Spinal cord (tissue), 10 donors: ENCODE measurements around the gene SYK. TPM values are rescaled to one million over a fixed set of nuclear protein-coding genes. Genes with fewer than 3 reads are reported as not detected.

ENCODE experiments used
- DNase-seq, 6 donors: peaks; one replicate each; pipeline versions ENCODE4 v3.0.0 to v3.0.0-alpha.2; 2013 to 2015; ENCODE audit warnings: low spot score in 6 of 6, low read depth in 4 of 6
- H3K27ac ChIP-seq: one replicate; pipeline ENCODE4 v1.5.1; 2013; ENCODE audit warnings: low read depth, low read length, control low read depth
- H3K27me3 ChIP-seq: one replicate; pipeline ENCODE4 v1.6.1; 2013; ENCODE audit warnings: low read length; ENCODE audit not compliant: control insufficient read depth, insufficient read depth
- H3K36me3 ChIP-seq: one replicate; pipeline ENCODE4 v1.6.1; 2013; ENCODE audit warnings: low read length; ENCODE audit not compliant: control insufficient read depth, insufficient read depth
- H3K4me1 ChIP-seq: one replicate; pipeline ENCODE4 v1.6.1; 2013; ENCODE audit warnings: low read length; ENCODE audit not compliant: control insufficient read depth, insufficient read depth
- H3K4me3 ChIP-seq: one replicate; pipeline ENCODE4 v1.5.1; 2013; ENCODE audit warnings: low read depth, low read length, control low read depth
- H3K9me3 ChIP-seq: one replicate; pipeline ENCODE4 v1.6.1; 2013; ENCODE audit warnings: low read length; ENCODE audit not compliant: control insufficient read depth, insufficient read depth
- WGBS: methylation state at CpG from one replicate; pipeline ENCODE4 v1.1.5; 2013; ENCODE audit warnings: missing lambda C conversion rate; ENCODE audit not compliant: insufficient coverage; 5-methylcytosine and 5-hydroxymethylcytosine counted together
- polyA plus RNA-seq, 2 donors: library from polyadenylated mRNA; unstranded; fragments of 120-200 nt; gene quantifications; one replicate each; pipeline ENCODE4 v1.2.1, GENCODE V29; 2013; ENCODE audit not compliant: insufficient read length in 2 of 2
- total RNA-seq, 2 donors: library from RNA; depleted of rRNA in 1 of 2; stranded (reverse); fragments of 120-200 nt in 1 of 2; fragments of >200 nt in 1 of 2; gene quantifications; one replicate each; pipeline versions ENCODE4 v1.2.3 to v1.2.4, GENCODE V29; 2013 to 2014
- donor health status: healthy.

Gene SYK
- total and polyA plus RNA-seq, 4 donors = 4.0 to 10.4 (median 5.9) TPM

DNA sequence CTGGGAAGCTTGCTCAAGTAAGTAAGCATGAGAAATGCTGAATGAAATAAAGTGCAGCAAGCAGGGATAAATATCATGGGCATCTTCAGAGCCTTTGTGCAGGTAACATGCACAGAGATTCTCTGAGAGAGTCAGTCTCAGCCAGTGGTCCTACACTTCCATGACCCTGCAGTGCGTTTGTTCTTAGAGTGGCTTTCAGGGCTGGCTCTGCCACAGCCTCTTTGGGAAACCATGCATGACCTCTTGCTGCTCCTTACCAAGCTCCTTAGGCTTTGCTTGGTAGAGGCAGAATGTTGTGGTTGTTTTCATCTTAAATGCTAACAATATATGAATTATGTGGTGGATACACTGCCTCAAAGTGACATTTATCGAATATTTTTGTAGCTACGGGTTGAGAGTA lies 5.4 kb downstream of the SYK start:
- H3K4me1 ChIP-seq = peaks cover 2% of the 10 kb centered on the region
- no peak overlapping the region for H3K27ac ChIP-seq
- 60% methylated on average over 2 of the region's 3 CpGs for WGBS
- DNase-seq = no peak
- no peaks in the 10 kb centered on the region for H3K36me3 ChIP-seq
- H3K4me3 ChIP-seq = no peak overlapping the region
- H3K27me3 ChIP-seq = peaks cover 8% of the 10 kb centered on the region
- H3K9me3 ChIP-seq = no peaks in the 10 kb centered on the region

DNA sequence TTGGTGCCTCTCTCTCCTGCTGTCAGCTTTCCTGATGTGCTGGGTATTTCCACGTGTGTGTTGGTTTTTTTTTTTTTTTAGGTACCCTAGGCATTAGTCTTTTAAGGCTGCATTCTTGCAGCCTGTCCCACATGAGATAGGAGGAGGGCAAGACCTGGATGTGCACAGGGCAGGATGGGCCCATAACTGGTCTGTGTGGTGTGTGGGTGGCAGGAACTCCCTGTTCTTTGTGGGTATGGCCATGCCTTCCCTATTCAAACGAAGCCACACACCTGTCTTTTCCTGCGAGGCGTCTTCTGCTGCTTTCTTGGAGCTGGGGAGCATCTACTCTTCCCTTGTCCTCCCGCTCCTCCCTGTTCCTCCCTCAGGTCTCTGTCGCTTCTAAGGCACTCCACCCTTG lies 6.8 kb downstream of the SYK start:
- H3K27me3 ChIP-seq = no peaks in the 10 kb centered on the region
- H3K36me3 ChIP-seq = no peaks in the 10 kb centered on the region
- H3K4me1 ChIP-seq = no peaks in the 10 kb centered on the region
- H3K27ac ChIP-seq = no peak overlapping the region
- H3K4me3 ChIP-seq = no peak overlapping the region
- DNase-seq = no peak
- H3K9me3 ChIP-seq = no peaks in the 10 kb centered on the region
- 79% methylated on average over 6 of the region's 6 CpGs for WGBS

DNA sequence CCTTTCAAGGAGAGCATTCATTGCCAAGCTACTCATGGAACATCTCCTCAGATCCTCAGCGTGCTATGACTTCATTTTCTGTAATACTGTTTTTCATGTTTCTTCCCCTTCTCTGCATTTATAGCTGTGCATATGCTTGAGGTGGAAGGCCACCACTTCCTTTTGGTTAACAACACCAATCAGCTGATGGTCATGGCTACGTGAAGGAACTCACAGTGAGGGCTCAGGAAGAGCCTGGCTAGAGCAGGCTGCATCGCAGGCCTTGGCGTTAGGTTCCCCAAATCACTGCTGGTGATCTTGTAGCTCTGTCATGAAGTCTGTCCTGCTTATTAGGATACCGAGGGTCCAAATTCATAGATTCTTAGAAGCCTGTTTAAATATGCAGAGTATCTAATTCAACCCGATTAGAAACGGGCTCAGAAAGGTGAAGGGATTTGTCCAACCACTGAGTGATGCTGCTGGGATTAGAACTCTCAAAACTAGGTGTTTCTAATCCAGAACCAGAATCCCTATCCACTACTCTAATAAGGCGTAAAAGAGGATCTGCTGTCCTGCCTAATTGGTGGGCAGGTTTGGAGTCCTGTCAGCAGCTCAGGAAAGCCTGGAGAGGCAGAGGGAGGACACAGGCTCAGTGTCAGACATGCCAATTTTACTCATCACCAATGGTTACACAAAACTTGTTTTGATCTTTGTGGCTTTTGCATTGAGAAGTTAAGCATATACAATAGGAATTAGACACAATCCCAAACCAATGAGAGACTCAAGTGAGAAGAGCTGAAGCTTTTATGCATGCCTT lies 7.5 kb downstream of the SYK start:
- H3K9me3 ChIP-seq = no peaks in the 10 kb centered on the region
- WGBS = 81% methylated on average over 5 of the region's 8 CpGs
- no peaks in the 10 kb centered on the region for H3K36me3 ChIP-seq
- no peaks in the 10 kb centered on the region for H3K27me3 ChIP-seq
- no peak overlapping the region for H3K27ac ChIP-seq
- no peak for DNase-seq
- no peak overlapping the region for H3K4me3 ChIP-seq
- no peaks in the 10 kb centered on the region for H3K4me1 ChIP-seq

DNA sequence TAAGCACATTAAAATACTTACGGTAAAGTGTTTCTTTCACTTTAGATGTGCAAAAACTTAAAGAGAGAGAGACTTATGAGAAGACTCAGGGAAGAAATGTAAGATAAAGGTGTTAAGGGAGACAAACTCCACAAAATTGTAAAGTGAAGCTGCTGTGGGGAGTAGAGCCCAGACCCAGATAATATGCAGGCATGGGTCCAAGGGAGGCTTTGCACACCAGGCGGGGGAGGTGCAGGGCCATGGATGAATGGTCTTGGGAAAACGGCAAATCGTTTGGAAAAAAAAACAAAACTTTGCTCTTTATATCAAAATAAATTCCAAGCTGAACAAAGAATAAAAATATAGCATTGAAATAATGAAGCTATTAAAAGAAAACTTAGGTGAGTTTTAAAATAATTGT lies 9.1 kb downstream of the SYK start:
- Histone ChIP-seq H3K4me3 (no peak overlapping the region), H3K27me3 (no peaks in the 10 kb centered on the region), H3K9me3 (no peaks in the 10 kb centered on the region), H3K36me3 (no peaks in the 10 kb centered on the region), H3K27ac (no peak overlapping the region), H3K4me1 (peaks cover 4% of the 10 kb centered on the region)
- no CpG with 5 or more reads among the region's 4 CpGs for WGBS
- no peak for DNase-seq

DNA sequence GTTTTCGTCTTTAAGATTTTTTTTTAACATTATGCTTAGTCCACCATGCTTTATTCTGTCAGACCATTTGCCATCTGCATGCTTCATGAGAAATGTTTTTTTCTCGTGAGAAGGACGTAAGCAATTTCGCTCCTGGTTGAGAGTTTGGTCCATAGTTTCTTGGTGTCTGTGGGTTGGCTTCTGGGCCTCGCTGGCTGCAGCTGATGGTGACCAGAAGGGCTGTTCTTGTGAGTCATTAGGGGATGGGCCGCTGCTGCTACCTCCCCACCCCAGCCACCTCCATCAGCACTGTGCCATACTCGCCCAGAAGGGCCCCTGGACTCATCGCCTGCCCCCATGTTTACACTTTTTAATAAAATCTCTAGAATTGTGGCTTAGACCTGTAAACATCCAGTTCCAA lies 11.4 kb downstream of the SYK start:
- H3K4me1 ChIP-seq = peaks cover 4% of the 10 kb centered on the region
- H3K27me3 ChIP-seq = no peaks in the 10 kb centered on the region
- no peak overlapping the region for H3K4me3 ChIP-seq
- H3K36me3 ChIP-seq = no peaks in the 10 kb centered on the region
- no peaks in the 10 kb centered on the region for H3K9me3 ChIP-seq
- 70% methylated on average over 5 of the region's 8 CpGs for WGBS
- no peak overlapping the region for H3K27ac ChIP-seq
- no peak for DNase-seq

DNA sequence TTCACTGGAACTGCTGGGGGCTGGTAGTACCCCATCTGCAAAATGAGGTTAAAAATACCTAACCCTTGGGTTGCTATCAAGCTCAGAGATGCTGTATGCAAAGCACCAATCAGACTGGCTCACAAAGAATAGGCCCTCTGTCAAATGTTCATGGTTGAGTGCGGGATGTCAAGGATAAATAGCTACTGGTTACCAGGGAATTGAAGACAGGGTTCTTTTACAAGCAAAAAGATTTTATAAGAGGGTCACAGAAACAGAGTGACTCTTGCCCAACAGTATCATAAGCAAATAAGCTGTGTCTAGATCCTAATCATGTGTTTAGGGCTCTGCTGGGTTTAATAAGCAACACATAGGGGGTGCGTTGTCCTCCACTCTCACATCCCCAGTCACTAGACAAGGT lies 11.9 kb downstream of the SYK start:
- Histone ChIP-seq H3K4me3 (no peak overlapping the region), H3K27me3 (no peaks in the 10 kb centered on the region), H3K4me1 (peaks cover 4% of the 10 kb centered on the region), H3K36me3 (no peaks in the 10 kb centered on the region), H3K9me3 (no peaks in the 10 kb centered on the region), H3K27ac (no peak overlapping the region)
- WGBS = 20% methylated on average over 1 of the region's 2 CpGs
- no peak for DNase-seq

DNA sequence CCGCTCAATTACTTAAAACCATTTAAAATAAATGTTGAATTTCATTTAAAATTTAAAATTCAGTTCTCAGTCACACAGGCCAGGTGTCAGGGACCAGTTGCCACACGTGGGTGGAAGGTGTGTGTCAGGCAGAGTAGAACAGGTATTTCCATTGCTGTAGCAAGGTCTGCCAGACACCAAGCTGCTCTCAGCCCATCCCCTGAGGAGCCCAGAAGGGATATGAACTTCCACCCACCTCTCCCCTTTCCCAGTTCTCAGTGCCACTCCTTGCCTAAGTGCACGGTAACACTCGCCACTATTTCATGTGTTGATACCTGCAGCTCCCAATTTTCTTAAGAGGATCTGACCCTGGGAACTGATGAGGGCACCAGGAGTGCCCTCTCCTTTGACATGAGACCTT lies 12.7 kb downstream of the SYK start:
- H3K36me3 ChIP-seq = no peaks in the 10 kb centered on the region
- no peaks in the 10 kb centered on the region for H3K9me3 ChIP-seq
- no peak overlapping the region for H3K4me3 ChIP-seq
- DNase-seq = no peak
- H3K27me3 ChIP-seq = no peaks in the 10 kb centered on the region
- H3K27ac ChIP-seq = no peak overlapping the region
- 97% methylated on average over 3 of the region's 4 CpGs for WGBS
- H3K4me1 ChIP-seq = peaks cover 4% of the 10 kb centered on the region

DNA sequence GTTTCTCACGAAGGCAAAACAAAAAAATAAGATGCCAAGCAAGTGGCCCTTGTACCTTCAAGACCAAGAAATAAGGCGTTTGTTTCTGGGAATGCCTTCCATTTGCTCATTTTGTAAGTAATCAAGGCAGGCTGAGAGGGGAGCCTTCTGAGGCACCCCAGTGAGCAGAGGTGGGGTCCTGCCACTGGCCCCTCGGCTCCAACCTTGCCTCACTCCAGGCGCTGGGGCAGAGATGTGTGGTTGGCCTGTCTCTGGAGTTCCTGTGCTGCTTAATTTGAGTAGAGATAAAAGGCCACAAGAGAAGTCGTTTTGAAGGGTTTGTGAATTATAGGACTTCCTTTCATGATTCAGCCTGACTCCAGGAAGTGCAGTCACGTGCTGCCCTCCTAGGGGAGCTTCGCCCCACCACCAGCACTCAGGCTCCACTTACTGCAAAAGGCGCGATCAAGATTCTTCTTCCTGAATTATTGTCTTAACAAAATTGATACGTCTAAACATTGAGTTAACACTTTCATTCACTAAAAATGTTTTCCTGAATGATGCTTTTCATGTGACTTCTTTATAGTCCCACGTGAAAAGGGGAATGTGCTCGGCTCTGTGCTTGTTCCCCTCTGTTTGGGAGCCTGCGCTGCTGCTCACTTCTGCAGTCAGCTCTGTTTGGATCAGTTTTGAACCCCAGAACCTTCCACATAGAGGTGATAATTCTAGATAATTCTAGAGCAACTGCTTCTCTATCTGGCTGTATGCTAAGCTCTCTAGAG lies 13.7 kb downstream of the SYK start:
- no peak overlapping the region for H3K27ac ChIP-seq
- WGBS = 67% methylated on average over 7 of the region's 13 CpGs

DNA sequence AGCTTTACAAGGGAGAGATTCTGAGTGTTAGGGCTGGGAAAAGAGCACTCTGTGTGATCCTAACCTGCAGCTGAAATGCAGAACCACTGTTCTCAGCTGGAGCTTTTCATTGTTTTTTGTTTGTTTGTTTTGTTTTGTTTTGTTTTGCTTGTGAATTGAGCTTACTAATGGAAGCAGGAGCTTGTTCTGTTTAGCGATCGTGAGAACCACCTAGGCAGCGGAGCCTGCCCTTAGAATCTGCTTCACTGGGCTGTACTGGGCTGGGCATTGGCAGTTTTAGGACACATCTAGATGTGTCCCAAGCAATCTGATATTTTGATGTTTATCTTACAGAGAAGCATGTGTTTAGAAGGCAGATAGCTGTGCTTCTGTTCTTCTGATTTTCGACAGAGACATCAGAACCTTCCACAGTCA lies 14.3 kb downstream of the SYK start:
- H3K27me3 ChIP-seq = no peaks in the 10 kb centered on the region
- H3K4me1 ChIP-seq = peaks cover 4% of the 10 kb centered on the region
- no peak for DNase-seq
- no peak overlapping the region for H3K4me3 ChIP-seq
- H3K36me3 ChIP-seq = no peaks in the 10 kb centered on the region
- no peaks in the 10 kb centered on the region for H3K9me3 ChIP-seq
- H3K27ac ChIP-seq = no peak overlapping the region
- 74% methylated on average over 3 of the region's 4 CpGs for WGBS

More for the DNA sequence above, 13.7 kb downstream of the SYK start:
- Histone ChIP-seq H3K4me1 (peaks cover 4% of the 10 kb centered on the region), H3K9me3 (no peaks in the 10 kb centered on the region), H3K4me3 (no peak overlapping the region), H3K27me3 (no peaks in the 10 kb centered on the region), H3K36me3 (no peaks in the 10 kb centered on the region)
- DNase-seq = no peak

DNA sequence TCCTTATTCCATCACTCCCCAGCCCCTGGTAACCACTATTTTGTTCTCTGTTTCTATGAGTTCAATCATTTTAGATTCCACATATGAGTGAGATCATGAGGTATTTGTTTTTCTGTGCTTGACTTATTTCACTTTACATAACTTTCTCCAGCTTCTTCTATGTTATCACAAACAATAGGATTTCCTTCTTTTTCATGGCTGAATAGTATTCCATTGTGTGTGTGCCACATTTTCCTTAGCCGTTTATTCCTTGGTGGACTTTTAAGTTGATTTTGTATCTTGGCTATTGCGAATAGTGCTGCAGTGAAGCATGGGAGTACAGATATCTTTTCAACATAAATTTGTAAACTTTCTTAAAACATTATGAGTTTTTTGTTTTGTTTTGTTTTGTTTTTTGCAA lies 15.1 kb downstream of the SYK start:
- H3K4me1 ChIP-seq = peaks cover 4% of the 10 kb centered on the region
- no peaks in the 10 kb centered on the region for H3K9me3 ChIP-seq
- H3K27ac ChIP-seq = no peak overlapping the region
- H3K4me3 ChIP-seq = no peak overlapping the region
- no peaks in the 10 kb centered on the region for H3K27me3 ChIP-seq
- no peak for DNase-seq
- WGBS = no CpG with 5 or more reads among the region's 2 CpGs
- no peaks in the 10 kb centered on the region for H3K36me3 ChIP-seq
